LNCaP clone FGC (cell line): ENCODE results near the gene RPL13.

ENCODE experiments used
- DNase-seq: peaks from one replicate; pipeline ENCODE4 v3.0.0-alpha.2; 2011; ENCODE audit warnings: low read depth
- H3K4me3 ChIP-seq: 2 replicates; pipeline ENCODE4 v1.5.1; 2011; ENCODE audit warnings: mild to moderate bottlenecking, low read depth, low read length, control low read depth
- TF ChIP-seq, protein P1 (sequence below): IDR thresholded peaks from 2 replicates; pipeline ENCODE4 v1.5.1; 2012; ENCODE audit warnings: mild to moderate bottlenecking; ENCODE audit not compliant: control insufficient read depth, insufficient read depth; ENCODE audit errors: extremely low read depth

RPL13 gene

DNA sequence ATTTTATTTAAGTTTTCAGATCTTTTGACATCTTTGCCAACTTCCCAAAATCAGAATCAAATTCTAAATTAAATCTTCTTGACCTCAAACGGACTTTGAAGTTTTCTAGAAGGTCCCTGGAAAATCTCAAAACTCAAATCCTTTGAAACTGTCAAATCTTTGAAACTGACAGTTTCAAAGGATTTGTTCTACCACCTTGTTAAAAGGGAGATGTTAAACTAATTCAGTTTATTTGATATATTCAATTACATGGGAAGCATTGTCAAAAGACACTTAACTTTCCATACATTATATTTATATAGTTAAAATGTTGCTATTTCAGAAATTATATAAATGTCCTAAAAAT, 49.6 kb downstream of the RPL13 start:
- H3K4me3 ChIP-seq, result no peak overlapping the region
- TF ChIP-seq, protein P1, sequence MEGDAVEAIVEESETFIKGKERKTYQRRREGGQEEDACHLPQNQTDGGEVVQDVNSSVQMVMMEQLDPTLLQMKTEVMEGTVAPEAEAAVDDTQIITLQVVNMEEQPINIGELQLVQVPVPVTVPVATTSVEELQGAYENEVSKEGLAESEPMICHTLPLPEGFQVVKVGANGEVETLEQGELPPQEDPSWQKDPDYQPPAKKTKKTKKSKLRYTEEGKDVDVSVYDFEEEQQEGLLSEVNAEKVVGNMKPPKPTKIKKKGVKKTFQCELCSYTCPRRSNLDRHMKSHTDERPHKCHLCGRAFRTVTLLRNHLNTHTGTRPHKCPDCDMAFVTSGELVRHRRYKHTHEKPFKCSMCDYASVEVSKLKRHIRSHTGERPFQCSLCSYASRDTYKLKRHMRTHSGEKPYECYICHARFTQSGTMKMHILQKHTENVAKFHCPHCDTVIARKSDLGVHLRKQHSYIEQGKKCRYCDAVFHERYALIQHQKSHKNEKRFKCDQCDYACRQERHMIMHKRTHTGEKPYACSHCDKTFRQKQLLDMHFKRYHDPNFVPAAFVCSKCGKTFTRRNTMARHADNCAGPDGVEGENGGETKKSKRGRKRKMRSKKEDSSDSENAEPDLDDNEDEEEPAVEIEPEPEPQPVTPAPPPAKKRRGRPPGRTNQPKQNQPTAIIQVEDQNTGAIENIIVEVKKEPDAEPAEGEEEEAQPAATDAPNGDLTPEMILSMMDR, result no peak

DNA sequence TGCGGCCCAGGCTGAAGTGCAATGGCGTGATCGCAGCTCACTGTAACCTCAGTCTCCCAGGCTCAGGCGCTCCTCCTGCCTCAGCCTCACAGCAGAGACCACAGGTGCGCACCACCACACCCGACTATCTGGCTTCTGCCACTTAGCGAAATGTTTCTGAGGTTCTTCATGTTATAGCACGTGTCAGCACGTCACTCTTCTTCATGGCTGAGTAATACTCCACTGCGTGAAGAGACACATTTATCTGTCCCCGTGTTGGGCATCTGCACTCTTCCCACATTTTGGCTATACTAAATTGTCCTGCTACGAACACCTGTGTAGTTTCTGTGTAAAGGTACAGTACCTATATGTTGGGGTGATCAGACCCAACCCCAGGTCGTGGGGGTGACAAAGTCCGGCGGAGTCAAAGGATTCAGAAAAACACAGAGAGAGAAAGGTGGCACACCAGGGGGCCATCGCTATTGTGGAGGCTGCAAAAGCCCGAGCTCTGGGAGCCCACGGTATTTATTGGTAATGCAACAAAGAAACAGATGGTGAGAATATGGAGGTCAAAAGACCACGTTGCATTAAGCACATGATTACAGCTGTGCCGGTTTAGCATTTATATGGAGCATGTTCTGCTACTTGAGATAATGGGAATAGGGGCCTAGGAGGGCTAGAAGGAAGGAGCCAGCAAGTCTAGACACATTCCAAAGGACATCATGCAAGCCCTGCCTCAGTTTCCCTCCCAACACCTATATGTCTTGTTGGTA, 52.1 kb downstream of the RPL13 start:
- TF ChIP-seq, protein P1, result no peak
- no peak overlapping the region for H3K4me3 ChIP-seq
- no peak for DNase-seq

More for the DNA sequence above, 49.6 kb downstream of the RPL13 start:
- no peak for DNase-seq

DNA sequence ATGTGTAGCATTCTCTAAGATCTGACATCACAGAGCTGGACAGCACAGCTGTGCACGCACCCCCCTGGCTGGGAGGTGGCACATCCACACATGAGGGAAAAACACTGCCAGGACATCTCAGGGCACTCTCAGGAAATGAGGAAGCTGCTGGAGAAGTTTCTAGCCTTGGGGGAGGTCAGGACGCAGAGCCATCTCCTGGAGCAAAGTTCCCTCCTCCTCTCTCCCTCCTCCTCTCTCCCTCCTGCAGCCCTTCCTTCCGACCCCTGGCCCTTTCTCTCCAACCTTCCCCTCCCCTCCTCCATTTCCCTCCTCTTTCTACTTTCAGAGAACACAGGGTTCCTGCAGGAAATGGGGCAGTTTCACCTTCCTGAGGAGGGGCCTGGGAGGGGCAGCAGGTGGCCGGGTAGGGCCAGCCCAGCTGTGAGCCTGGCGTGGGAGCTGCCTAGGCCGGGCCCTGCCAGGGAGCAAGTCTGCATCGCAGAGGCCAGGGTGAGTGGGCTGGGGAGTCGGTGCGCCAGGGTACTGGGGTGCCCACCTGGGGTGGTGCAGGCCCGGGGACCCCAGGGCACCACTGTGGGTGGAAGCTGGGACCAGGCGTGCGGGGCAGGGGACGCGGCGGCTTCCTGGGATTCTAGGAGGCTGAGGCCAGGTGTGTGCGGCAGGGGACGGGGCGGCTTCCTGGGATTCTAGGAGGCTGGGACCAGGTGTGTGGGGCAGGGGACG, 52.9 kb downstream of the RPL13 start, which contains the start of gene DPEP1:
Gene DPEP1 (plus strand): TSS at position 412 of the 723 bp plus-strand sequence. CDS start 16,769 bp downstream, outside the sequence.
- H3K4me3 ChIP-seq, result no peak within 1 kb of the TSS
- TF ChIP-seq, protein P1, result no peak
- no peak for DNase-seq

DNA sequence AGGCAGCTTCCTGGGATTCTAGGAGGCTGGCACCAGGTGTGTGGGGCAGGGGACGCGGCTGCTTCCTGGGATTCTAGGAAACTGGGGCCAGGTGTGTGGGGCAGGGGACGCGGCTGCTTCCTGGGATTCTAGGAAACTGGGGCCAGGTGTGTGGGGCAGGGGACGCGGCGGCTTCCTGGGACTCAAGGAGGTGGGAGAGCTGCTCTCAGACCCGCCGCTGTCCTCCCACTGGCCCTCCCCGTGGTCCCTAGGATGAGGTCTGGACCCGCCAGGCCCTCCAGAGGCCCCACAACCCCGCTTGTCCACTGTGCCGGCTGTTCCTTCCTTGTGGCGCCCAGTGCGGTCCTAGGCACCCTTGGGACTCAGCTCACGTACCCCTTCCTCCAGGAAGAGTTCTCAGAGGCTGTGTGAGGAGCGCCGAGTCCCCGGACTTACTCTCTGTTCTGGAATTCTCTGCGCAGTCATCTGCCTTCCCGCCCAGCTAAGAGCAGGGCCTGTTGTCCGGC, 53.5 kb downstream of the RPL13 start:
- no peak for DNase-seq
- TF ChIP-seq, protein P1, result no peak
- H3K4me3 ChIP-seq, result no peak overlapping the region
